GM19463 (cell line): Measurements from ENCODE around the gene ST6GAL1.
"Not testable (repeated sequence)": the region's sequence is repeated elsewhere in the genome, so short reads cannot be mapped to it uniquely, and the experiment has no call there.

Source experiments
- ATAC-seq: cut with Tn5 transposase; IDR thresholded peaks from one replicate; pipeline ENCODE4 v1.9.1; 2021; ENCODE audit warnings: mild to moderate bottlenecking, moderate library complexity; ENCODE audit not compliant: unreplicated experiment

ST6GAL1 gene

DNA sequence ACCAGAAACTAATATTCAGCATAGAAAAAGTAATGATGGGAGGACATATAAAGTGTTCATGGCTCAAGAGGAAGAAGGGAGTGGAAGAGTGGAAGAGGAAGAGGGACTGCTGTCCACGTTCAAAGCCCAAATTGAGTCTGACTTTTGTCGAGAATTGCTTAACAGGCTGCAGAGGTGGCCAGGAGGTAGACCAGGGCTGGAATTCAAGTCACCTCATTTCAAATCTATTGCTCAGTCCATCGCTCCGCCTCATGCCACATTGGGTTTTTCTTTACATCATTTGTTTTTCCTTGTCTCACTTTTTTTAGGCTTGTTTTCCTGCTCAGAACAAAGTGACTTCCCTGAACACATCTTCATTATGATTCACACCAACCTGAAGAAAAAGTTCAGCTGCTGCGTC is 112.0 kb downstream of the ST6GAL1 start:
- ATAC-seq = no peak

DNA sequence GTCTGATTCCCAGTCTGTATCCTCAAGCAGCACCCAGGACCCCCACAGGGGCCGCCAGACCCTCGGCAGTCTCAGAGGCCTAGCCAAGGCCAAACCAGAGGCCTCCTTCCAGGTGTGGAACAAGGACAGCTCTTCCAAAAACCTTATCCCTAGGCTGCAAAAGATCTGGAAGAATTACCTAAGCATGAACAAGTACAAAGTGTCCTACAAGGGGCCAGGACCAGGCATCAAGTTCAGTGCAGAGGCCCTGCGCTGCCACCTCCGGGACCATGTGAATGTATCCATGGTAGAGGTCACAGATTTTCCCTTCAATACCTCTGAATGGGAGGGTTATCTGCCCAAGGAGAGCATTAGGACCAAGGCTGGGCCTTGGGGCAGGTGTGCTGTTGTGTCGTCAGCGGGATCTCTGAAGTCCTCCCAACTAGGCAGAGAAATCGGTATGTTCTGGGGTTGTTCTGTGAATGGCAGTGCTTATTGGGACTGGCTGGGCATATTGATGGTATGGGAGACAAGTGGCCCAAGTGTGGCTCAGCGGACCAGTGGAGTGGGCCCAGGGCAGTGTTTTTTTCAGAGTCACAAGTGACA is 112.6 kb downstream of the ST6GAL1 start:
- ATAC-seq = no peak

DNA sequence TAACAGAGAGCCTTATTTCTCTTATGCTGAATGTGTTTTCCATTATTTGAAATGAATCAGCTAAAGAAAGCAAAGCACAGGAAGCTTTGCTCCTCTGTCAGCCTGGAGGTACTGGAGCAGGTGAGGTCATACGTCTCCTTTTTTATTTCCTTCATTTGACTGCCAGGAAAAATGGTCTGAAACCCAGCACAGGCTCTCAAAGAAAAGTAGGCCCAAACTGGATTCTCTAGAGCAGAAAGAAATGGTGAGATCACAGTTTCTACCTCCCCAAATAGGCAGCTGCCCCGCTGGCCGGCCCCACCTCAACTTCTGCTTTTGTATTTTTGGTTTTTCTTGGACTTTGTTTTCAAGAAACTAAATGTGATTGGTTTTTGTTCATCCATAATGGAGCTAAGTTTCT is 113.9 kb downstream of the ST6GAL1 start:
- peak; percentile 57 for ATAC-seq

DNA sequence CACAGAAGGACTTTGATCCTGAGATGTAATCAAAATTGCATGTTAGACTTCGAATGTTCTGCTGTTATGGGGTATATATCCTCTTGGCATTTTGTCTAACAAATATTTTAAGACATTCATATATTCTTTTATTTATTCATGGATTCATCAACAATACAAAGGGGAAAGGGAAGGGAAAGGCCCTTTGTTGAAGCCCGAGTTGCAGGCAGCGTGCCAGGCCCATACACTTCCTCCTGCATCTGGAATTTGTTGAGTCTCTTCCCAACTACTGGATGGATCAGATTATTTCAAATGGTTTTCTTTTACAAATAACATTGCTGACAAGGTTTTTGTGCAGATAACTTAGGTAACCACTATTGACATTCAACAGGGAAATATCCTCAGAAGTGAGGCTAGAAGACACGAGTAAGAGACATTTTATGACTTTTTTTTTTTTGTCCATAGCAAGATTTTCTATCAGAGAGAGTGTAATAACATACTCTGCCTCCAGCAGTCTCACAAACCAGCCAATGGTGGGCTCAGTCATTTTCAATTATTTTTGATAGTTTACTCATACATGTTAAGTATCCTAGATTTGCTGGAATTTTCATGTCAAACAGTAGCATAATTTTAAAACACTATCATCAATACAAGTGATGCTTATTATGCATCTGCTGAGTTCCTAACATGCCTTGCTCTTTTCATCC is 114.7 kb downstream of the ST6GAL1 start:
- ATAC-seq = no peak

DNA sequence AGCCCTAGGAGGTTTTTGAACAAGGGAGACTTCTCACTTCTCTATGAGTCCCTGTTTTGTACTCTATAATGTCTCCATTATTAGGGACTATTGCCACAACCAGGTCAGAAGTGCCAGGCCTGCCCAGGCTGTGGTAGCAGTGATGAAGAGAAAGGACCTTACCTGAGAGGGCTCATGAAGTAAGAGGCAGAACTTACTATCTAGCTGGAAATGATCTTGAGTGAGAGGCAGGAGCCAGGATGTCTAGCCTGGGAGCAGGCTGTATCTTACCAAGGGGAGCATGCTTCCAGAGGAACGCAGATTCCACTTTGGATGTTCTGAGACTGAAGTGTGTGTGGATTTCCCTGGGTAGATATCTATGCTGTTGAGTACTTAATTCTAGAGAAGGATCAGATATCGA is 115.7 kb downstream of the ST6GAL1 start:
- ATAC-seq = no peak

DNA sequence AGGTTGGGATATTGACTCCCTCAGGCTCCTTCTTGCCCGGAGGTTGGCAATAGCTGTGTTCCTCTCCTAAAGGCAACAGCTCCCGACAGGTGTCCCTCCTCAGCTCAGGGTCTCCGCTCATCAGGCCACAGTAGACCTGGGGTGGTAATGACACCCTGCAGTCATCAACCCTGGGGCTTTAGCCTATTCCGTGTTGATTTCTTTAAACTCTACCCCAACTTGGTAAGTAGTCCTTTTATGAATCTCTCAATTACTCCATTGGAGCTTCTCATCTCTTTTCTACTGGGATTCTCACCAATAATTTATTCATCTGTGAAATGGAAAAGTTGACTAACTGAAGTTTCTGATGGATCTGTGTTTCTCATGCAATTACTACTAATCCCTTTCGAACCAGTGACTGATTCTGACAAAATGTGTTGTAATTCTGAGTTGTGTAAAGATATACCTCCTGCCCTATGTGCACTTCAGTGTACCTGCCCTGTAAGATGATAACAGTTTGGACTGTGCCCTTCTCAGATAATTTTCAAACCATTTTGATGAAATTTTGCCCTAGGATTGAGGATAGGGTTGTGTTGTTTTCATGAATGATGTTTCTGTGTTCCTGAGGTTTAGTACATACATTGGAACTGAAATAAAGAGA is 119.3 kb downstream of the ST6GAL1 start:
- ATAC-seq = no peak

DNA sequence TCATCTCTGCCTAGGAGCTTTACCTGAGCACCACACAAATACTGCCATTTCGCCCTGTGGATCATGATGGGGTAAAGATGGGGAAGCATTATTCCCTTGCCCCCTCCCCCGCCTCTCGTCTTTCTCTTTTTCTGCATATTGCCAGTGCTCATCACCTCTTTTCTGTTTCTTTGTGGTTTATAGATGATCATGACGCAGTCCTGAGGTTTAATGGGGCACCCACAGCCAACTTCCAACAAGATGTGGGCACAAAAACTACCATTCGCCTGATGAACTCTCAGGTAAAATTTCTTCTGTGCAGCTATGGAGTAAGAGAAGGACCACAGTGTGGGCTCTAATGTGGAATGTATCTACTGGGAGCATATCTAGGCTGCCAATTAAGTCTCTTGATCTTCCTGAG is 120.7 kb downstream of the ST6GAL1 start:
- ATAC-seq = no peak

DNA sequence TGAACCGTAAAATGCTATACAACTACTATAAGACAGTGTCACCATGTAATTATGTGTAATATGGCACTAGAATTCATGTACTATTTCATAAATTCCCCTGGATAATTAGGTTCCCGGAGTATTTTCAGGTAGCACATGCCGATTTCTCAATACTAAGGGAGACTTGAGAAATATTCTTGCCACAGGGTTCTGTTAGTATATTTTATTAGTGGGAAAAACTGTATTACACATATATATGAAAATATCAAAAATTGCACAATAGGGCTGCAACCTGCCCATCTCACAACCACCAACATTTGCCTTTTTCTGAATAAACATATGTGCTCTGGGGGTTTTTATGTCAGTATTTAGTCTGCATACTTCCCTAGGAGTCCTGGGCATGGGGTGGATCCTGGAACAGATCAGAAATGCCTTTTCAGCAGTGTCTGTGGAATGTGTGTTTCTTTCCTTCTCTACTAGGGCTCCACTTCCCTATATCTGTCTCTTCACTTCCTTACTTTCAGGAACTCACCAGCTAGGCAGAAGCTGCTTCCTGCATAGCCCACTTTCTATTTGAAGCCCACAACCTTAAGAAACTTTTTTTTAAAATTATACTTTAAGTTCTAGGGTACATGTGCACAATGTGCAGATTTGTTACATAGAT is 121.5 kb downstream of the ST6GAL1 start:
- no peak for ATAC-seq

DNA sequence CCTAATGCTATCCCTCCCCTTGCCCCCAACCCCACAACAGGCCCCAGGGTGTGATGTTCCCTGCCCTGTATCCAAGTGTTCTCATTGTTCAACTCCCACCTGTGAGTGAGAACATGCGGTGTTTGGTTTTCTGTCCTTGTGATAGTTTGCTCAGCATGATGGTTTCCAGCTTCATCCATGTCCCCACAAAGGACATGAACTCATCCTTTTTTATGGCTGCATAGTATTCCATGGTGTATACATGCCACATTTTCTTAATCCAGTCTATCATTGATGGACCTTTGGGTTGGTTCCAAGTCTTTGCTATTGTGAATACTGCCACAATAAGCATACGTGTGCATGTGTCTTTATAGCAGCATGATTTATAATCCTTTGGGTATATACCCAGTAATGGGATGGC is 122.1 kb downstream of the ST6GAL1 start:
- ATAC-seq = not testable (repeated sequence)

DNA sequence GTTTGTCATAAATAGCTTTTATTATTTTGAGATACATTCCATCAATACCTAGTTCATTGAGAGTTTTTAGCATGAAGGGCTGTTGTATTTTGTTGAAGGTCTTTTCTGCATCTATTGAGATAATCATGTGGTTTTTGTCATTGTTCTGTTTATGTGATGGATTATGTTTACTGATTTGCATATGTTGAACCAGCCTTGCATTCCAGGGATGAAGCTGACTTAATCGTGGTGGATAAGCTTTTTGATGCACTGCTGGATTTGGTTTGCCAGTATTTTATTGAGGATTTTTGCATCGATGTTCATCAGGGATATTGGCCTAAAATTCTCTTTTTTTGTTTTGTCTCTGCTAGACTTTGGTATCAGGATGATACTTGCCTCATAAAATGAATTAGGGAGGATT is 124.1 kb downstream of the ST6GAL1 start:
- ATAC-seq = not testable (repeated sequence)

DNA sequence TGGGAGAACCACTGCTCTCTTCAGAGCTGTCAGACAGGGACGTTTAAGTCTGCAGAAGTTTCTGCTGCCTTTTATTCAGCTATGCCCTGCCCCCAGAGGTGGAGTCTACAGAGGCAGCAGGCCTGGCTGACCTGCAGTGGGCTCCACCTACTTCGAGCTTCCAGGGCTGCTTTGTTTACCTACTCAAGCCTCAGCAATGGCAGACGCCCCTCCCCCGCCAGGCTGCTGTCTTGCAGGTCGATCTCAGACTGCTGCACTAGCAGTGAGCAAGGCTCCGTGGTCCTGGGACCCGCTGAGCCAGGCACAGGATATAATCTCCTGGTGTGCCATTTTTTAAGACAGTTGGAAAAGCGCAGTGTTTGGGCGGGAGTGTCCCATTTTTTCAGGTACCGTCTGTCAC is 127.5 kb downstream of the ST6GAL1 start:
- ATAC-seq = not testable (repeated sequence)

DNA sequence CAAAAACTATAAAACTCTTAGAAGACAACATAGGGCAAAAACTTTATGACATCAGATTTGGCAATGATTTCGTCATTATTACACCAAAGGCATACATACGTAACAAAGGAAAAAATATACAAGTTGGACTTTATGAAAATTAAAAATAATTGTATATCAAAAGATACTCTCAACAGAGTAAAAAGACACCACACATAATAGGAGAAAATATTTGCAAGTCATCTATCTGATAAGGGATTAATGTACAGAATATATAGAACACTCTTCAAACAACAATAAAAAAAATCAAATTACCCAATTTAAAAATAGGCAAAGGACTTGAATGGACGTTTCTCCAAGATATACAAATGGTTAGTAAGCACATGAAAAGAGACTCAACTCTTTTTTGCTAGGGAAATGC is 131.4 kb downstream of the ST6GAL1 start:
- no peak for ATAC-seq

DNA sequence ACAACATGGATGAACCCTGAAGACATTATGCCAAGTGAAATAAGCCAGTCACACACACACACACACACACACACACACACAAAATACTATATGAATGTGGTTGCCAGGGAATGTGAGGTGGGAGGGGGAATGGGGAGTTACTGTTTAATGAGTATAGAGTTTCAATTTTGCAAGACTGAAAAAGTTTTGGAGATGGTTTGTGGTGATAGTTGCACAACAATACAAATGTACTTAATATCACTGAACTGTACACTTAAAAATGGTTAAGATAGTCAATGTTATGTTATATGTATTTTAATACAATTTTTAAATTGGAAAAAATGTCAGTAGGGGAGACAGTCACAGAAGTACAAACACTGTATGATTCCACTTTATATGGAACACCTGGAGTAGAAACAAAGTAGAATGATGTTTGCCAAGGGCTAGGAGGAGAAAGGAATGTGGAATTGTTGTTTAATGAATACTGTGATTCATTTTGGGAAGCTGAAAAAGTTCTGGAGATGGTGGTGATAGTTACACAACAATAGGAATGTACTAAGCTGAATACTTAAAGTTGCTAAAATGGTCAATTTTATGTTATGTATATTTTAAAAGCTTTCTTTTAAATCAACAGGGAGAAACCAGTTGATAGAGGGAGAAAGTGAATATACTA is 132.3 kb downstream of the ST6GAL1 start:
- no peak for ATAC-seq

DNA sequence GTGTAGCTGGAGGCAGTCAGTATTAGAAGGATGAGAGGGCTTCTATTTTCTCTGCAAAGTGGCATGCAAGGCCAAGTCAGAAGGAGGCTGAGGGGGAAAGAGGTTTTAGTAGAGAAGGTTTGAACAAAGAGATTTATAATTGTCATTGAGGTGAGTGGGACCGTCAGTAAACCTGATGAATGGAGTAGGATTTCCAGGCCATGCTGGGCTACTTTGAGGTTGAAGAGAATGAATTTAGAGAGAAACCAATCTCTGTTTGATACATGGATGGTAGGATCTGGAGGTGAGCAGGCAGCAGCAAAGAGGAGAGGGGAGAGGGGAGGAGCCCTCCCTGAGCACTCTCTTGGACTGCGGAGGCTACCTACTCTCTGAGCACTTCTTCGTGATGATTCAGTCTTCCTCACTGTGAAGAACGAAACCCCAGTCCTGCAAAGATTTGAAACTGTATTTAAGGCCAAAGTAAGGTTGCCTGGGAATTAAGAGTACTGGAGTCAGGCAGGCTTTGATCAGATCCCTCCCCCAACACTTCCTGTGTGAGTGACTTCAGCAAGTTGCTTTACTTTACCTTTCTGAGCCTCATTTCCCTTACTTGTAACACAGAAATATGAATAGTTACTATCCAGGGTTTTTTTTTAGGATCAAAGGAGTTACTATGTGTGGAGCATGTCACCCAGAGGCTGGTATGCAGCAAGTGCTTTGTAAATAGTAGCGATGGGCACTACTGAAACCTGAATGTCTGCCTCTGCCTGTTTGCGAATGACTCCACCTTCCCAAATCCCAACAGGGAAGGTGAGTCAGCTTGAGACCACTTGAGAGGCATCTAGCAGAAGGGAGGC is 133.2 kb downstream of the ST6GAL1 start:
- ATAC-seq = no peak

DNA sequence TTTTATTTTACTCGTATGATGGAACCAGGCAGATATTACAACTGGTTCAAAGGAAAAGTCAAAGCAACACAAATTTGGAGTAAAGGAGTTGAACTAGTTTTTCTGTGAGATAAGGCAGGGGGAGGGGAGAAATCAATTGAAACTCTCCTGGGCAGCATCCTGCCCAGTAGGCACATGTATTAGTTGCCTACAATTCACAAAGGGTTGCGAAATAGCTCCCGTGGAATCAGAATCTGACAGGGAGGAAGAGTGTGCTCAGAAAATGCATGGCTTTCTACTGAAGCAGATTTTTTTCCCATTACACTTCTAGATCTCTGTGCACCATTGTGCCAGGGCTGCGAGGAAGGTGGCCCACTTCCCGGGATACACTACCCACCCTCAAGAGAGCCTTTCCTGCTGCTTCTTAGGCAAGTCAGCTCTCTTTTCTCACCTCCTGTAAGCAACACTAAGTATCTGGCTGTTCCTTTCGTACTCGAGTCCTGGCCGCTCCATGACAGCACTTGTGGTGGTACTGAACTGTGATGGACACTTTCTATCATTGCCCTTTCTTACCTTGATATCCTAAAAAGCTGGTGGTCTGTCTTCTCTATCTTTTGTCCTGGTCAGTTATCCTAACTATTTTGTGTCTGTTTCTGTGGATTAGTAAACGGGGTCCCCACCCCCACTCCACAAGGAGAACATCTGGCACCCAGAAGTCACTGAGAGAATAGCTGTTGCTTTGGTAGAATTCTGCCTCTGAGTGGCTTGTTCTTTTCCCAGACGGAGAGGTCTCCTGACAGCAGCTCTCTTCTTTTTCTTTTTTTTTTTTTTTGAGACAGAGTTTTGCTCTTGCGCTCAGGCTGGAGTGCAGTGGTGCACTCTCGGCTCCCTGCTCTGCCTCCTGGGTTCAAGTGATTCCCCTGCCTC is 134.1 kb downstream of the ST6GAL1 start:
- ATAC-seq = peak; percentile 2

DNA sequence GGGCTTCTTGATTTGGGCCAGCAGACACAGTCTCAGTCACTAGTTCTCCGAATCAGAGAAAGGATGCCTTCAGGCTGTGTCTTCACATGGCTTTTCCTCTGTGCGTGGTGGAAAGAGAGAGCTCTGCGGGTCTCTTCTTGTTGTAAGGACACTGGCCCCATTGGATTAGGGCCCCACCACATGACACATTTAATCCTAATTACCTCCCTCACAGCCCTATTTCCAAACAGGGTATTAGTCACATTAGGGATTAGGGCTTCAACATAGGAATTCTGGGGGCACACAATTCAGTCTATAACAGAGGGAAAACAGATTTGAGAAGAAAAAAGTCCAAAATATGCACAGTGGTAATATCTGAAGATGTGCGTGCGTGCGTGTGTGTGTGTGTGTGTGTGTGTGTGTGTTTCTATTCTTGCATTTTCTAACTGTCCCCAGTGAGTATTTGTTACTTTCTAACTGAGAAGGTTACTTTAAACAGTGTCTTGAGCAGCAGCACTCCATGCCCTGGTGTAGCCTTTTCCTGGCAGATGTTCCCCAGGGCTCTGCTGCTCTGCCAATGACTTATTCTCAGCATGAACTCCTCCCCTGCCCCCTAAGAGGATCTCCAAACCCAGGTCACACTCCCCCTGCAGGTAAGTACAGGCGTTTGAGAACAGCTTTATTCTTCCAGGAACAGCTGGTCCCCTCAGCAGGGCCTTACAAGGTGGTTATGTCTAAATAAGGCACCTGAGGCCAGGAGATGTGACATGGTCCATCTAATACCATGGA is 136.1 kb downstream of the ST6GAL1 start:
- peak; percentile 32 for ATAC-seq

DNA sequence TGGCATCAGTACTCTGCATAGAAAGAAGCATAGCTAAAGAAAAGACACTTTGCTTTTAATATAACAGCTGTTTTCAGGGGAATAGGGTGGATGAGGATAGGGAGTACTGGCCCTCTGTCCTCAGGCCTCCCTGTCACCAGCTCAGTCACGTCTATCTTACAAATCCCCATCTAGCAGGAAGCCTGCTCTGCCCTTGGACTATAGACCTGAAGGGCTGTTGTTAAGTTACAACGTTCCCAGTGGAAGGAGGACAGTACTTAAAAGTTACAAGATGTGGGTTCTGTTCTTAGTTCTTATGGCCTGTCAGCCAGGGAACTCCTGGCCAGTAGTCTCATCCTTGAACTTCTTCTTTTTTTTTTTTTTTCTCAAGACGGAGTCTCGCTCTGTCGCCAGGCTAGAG is 138.5 kb downstream of the ST6GAL1 start:
- no peak for ATAC-seq

DNA sequence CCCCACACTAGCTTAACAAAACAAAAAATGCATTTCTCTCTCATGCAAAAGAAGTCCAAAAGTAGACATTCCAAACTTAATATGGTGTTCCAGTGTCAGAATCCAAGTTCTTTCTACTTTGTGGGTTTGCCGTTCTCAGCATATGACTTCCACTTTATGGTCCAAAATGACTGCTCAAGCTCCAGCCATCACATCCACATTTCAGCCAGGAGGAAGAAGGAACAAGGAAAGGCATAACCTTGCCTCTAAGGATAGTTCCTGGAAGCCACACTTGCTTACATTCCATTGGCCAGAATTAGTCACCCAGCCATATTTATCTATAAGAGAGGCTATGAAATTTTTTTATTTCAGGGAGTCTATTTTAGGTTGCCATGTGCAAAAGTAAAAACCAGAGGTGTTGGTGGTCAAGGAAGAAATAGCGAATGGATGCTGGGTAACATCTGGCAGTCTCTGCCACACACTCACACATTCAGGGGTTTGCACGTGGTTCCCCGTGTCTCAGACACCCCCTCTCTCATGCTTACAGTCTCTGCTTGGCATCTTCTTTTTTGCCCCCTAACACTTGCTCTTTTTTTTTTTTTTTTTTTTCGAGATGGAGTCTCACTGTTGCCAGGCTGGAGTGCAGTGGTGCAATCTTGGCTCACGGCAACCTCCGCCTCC is 139.7 kb downstream of the ST6GAL1 start:
- no peak for ATAC-seq
